ENCODE results near the gene CDADC1.

DNA sequence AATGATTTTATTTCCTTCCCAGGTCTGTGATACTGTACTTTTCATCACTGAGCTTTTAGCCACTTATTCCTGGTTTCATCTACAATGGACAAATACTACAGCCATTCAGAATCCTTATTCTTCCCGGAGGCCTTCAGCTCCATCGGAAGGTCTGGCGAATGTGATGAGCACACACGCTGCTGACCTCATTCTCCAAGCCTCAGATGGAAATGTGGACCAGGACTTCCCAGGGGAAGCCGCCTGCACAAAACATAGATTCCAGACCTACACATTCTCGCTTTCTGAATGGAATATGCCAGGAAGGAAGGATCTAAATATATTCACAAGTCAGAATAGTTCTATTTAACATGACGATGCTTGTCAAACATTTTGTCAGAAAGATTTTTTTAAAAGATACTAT is 75.6 kb downstream of the CDADC1 start:
- TF ChIP-seq CTCF (IDR thresholded peaks at IDR 0.05; ENCODE audit: low read depth, low read length) (no peak), EZH2phosphoT487 (IDR thresholded peaks at IDR 0.05; ENCODE audit: low read depth) (no peak)

Data from OCI-LY3 (cell line).